PC-3 (cell line): Measurements from ENCODE around the gene OSBPL7.

Experiments used
- CTCF ChIP-seq: fragments of 300-600 bp; sonication (generic); conservative IDR thresholded peaks from 2 replicates; pipeline ENCODE4 v1.5.1; 2017; ENCODE audit warnings: antibody characterized with exemption, low read depth, mild to moderate bottlenecking, low read length
- EZH2 ChIP-seq: fragments of 300-600 bp; sonication (generic); IDR thresholded peaks from one replicate; pipeline ENCODE4 v1.6.1; 2017; ENCODE audit warnings: antibody characterized with exemption, mild to moderate bottlenecking, low read length; ENCODE audit not compliant: unreplicated experiment
- EZH2phosphoT487 ChIP-seq: fragments of 300-600 bp; sonication (generic); IDR thresholded peaks from 2 replicates; pipeline ENCODE4 v1.6.1; 2018; ENCODE audit warnings: mild to moderate bottlenecking, antibody characterized with exemption, low read length, borderline replicate concordance

DNA sequence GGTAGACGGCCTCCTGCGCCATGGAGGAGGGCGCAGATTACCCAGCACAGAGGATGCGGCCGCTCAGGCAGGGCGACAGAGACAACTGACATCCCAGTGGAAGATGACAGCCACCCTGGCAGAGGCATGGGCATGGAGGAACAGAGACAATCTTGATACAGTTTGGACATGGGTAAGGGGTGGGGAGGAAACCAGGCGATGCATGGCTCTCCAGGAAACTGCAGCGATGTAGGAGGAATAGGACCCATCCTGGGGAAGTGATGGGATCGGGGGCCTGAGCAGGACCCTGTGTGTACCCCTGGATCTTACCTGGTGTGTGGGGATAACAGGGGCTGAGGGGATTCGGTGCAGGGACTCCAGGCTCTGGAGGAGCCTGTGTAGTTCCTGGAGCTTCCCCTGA is 4.6 kb downstream of the OSBPL7 start:
- TF ChIP-seq CTCF (no peak), EZH2 (no peak), EZH2phosphoT487 (no peak)
